ENCODE results near the gene EREG. TPM values are rescaled to one million over a fixed set of nuclear protein-coding genes. Genes with fewer than 3 reads are reported as not detected.

Gene EREG, protein sequence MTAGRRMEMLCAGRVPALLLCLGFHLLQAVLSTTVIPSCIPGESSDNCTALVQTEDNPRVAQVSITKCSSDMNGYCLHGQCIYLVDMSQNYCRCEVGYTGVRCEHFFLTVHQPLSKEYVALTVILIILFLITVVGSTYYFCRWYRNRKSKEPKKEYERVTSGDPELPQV
- total RNA-seq, result 0.15 and 0.33 TPM in 2 replicates

DNA sequence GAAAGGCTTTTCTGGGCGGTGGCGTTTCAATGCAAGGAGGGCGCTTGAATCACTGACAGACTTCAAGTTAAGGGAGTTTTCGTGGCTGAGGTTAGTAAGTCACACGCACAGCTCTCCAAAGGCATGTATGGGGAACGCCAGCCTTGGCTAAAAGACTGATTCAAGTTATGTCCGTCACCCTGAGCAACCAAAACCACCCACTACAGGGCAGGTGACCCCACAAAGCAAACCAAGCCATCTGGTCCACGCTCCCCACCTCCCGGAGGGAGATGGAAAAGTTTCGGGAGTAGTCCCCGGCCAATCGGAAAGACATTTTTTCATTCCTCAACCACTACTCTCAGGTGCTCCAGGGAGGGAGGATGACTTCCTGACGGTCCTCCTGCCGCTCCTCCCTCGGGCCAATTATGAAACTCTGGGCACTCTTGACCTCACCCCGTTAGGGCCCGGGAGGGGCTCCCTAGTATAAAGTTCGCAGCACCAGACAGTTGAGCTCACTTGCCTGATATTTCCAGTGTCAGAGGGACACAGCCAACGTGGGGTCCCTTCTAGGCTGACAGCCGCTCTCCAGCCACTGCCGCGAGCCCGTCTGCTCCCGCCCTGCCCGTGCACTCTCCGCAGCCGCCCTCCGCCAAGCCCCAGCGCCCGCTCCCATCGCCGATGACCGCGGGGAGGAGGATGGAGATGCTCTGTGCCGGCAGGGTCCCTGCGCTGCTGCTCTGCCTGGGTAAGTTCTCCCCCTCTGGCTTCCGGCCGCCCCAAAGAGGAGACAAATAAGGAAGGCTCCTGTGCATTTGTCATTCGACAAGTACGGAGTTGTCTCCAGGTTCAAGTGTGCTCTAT is at the start of gene EREG:
TSS of gene EREG (plus strand) at position 494 of the 840 bp plus-strand sequence. CDS start at position 658, 164 bp downstream.

Other genes with a start within 250 kb of the EREG start
- 10.8 and 13.4 TPM in 2 replicates for gene MTHFD2L, start 207.0 kb upstream of the EREG start, total RNA-seq
- 0.15 and 0.17 TPM in 2 replicates for gene EPGN, start 56.7 kb upstream of the EREG start, total RNA-seq
- 0.29 TPM in 1 of 2 replicates, not detected in the other for gene AREG, start 80.0 kb downstream of the EREG start, total RNA-seq